ENCODE results near the gene TNS1. TPM values are rescaled to one million over a fixed set of nuclear protein-coding genes. Genes with fewer than 3 reads are reported as not detected.

The TNS1 gene
- total RNA-seq, 2 donors from 2014 or later = 1,836 to 2,296 TPM

DNA sequence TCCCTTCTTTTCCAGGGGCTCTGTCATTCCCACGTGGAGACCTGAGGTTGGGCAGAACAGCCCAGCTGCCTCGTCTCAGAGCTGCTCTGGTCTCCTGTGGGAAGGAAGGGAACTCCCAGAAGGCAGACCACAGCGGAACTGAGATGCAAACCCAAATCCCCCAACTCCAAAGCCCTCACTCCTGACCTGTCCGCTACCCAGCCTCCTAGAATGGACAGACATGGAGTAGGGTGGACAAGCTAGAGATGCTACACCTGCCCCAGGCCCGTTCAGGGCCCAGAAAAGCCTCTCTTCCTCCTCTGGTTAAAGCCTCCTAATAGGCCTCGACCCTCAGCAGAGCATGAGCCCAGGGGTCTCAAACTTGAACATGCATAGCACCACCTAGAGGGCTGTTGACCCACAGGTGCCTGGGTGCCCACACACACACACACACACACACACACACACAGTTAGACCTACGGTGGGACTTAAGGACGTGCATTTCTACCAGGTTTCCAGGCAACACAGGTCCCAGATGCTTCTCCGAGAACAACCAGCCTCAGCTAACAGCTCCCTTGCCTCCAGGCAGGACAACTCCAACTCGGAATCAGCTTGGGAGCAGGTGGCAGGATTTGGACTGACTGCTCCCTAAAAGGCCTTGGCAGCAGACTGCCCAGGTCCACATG is 93.5 kb downstream of the TNS1 start:
- H3K4me1 ChIP-seq (ENCODE audit: control insufficient read depth in 1 of 2, low read depth in 2 of 2) = peaks cover 81 to 98% of the 10 kb centered on the region in 2 donors
- H3K9me3 ChIP-seq = no peaks in the 10 kb centered on the region
- H3K36me3 ChIP-seq = peaks cover 14% of the 10 kb centered on the region
- H3K27ac ChIP-seq = peak overlapping the region; percentile 99 to 100
- TF ChIP-seq, protein P1, sequence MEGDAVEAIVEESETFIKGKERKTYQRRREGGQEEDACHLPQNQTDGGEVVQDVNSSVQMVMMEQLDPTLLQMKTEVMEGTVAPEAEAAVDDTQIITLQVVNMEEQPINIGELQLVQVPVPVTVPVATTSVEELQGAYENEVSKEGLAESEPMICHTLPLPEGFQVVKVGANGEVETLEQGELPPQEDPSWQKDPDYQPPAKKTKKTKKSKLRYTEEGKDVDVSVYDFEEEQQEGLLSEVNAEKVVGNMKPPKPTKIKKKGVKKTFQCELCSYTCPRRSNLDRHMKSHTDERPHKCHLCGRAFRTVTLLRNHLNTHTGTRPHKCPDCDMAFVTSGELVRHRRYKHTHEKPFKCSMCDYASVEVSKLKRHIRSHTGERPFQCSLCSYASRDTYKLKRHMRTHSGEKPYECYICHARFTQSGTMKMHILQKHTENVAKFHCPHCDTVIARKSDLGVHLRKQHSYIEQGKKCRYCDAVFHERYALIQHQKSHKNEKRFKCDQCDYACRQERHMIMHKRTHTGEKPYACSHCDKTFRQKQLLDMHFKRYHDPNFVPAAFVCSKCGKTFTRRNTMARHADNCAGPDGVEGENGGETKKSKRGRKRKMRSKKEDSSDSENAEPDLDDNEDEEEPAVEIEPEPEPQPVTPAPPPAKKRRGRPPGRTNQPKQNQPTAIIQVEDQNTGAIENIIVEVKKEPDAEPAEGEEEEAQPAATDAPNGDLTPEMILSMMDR (IDR thresholded peaks at IDR 0.05) = no peak
- no peak for ATAC-seq (ENCODE audit: insufficient number of reproducible peaks, low FRiP score, low read depth)
- no peak for DNase-seq (ENCODE audit: low spot score)
- no peak overlapping the region for H3K4me3 ChIP-seq
- H3K27me3 ChIP-seq (replicated peaks; ENCODE audit: insufficient read depth) = no peaks in the 10 kb centered on the region

- Histone ChIP-seq H3K27me3 (replicated peaks; ENCODE audit: insufficient read depth) (no peaks in the 10 kb centered on the region), H3K4me3 (no peak overlapping the region), H3K4me1 (ENCODE audit: control insufficient read depth in 1 of 2, low read depth in 2 of 2) (peaks cover 80 to 98% of the 10 kb centered on the region in 2 donors), H3K36me3 (peaks cover 13% of the 10 kb centered on the region), H3K9me3 (no peaks in the 10 kb centered on the region), H3K27ac (peak overlapping the region; percentile 96 to 100)
- TF ChIP-seq, protein P1 (IDR thresholded peaks at IDR 0.05) = no peak
- DNase-seq (ENCODE audit: low spot score) = no peak
- no peak for ATAC-seq (ENCODE audit: insufficient number of reproducible peaks, low FRiP score, low read depth)
Observed at GRCh38 chr2:217908544-217908943, 94.3 kb downstream of the TNS1 start.

DNA sequence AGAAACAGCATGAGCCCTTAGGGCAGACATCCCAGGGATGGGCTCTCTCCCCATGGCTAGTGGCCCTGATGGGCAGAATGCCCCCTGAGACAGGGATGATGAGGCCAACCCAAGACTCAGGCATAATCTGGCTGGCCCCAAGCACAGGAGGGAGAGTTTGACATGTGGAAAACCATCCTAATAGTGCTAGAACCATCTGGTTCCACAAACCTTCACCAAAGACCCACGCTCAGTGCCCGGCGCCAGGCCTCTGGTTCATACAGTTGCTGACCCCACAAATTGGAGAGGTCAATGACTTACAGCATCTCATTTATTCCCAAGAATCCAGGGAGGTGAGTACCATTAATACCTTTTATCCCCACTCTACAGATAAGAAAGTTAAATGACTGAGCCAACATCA is 95.5 kb downstream of the TNS1 start:
- no peak for ATAC-seq (ENCODE audit: insufficient number of reproducible peaks, low FRiP score, low read depth)
- no peak overlapping the region for H3K4me3 ChIP-seq
- H3K9me3 ChIP-seq = no peaks in the 10 kb centered on the region
- H3K4me1 ChIP-seq (ENCODE audit: control insufficient read depth in 1 of 2, low read depth in 2 of 2) = peaks cover 80 to 98% of the 10 kb centered on the region in 2 donors
- H3K27me3 ChIP-seq (replicated peaks; ENCODE audit: insufficient read depth) = no peaks in the 10 kb centered on the region
- H3K27ac ChIP-seq = peak overlapping the region; percentile 96 to 100
- DNase-seq (ENCODE audit: low spot score) = no peak
- TF ChIP-seq, protein P1 (IDR thresholded peaks at IDR 0.05) = no peak
- peaks cover 13% of the 10 kb centered on the region for H3K36me3 ChIP-seq

DNA sequence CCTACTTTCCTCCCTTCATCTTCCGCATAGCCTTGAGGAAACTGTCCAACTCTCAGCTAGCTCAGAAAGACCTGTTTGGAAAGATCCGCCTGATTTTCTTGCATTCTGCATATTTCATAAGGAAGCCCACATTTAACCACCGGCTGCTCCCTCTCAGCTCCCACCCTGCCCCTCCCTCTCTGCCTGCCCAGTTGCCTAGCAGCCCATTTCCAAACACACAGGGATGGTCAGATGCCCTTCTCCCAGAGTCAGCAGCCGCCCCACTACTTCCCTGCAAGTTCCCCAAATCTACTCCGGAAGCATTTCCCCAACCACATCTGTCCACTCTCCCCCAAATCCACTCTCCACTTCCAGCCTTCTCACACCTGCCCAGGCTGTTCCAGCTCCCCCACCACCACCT is 96.0 kb downstream of the TNS1 start:
- Histone ChIP-seq H3K27me3 (replicated peaks; ENCODE audit: insufficient read depth) (no peaks in the 10 kb centered on the region), H3K4me1 (ENCODE audit: control insufficient read depth in 1 of 2, low read depth in 2 of 2) (peaks cover 80 to 98% of the 10 kb centered on the region in 2 donors), H3K36me3 (peaks cover 13% of the 10 kb centered on the region), H3K9me3 (no peaks in the 10 kb centered on the region), H3K4me3 (no peak overlapping the region), H3K27ac (peak overlapping the region; percentile 96 to 100)
- no peak for DNase-seq (ENCODE audit: low spot score)
- TF ChIP-seq, protein P1 (IDR thresholded peaks at IDR 0.05) = no peak
- no peak for ATAC-seq (ENCODE audit: insufficient number of reproducible peaks, low FRiP score, low read depth)

GRCh38 chr2:217905896-217906295 is 96.9 kb downstream of the TNS1 start:
- H3K27ac ChIP-seq = peak overlapping the region; percentile 96 to 100
- ATAC-seq (ENCODE audit: insufficient number of reproducible peaks, low FRiP score, low read depth) (no peak), DNase-seq (ENCODE audit: low spot score) (no peak)
- peaks cover 80 to 98% of the 10 kb centered on the region in 2 donors for H3K4me1 ChIP-seq (ENCODE audit: control insufficient read depth in 1 of 2, low read depth in 2 of 2)
- peaks cover 13% of the 10 kb centered on the region for H3K36me3 ChIP-seq
- H3K27me3 ChIP-seq (replicated peaks; ENCODE audit: insufficient read depth) = no peaks in the 10 kb centered on the region
- no peaks in the 10 kb centered on the region for H3K9me3 ChIP-seq
- H3K4me3 ChIP-seq = no peak overlapping the region
- TF ChIP-seq, protein P1 (IDR thresholded peaks at IDR 0.05) = no peak
